Middle frontal gyrus (tissue), 1 donor: ENCODE results near the gene REEP6.
"Not testable (repeated sequence)": the region's sequence is repeated elsewhere in the genome, so short reads cannot be mapped to it uniquely, and the experiment has no call there.

Experiments
- DNase-seq: peaks from one replicate; pipeline ENCODE4 v3.0.0-alpha.2; 2015; ENCODE audit warnings: low spot score; ENCODE audit errors: extremely low spot score

Gene REEP6

GRCh38 chr19:1489463-1490310 lies 1.3 kb upstream of the REEP6 start:
- DNase-seq, result no peak

GRCh38 chr19:1490311-1491113 lies 469 bp upstream of the REEP6 start, which contains the start of gene PCSK4:
Gene PCSK4 (minus strand): TSS chr19:1490350. CDS start chr19:1490346, 4 bp downstream.
- DNase-seq, result peak; percentile 94

GRCh38 chr19:1491849-1492170 lies 829 bp downstream of the REEP6 start:
- DNase-seq, result no peak

- DNase-seq, result no peak
These were observed 1.6 kb downstream of the REEP6 start for GRCh38 chr19:1492474-1493006.

- DNase-seq, result no peak
These were observed 3.3 kb downstream of the REEP6 start for GRCh38 chr19:1494115-1494815.

GRCh38 chr19:1495051-1495798 lies 4.2 kb downstream of the REEP6 start:
- no peak for DNase-seq

GRCh38 chr19:1495799-1496713 lies 5.1 kb downstream of the REEP6 start:
- DNase-seq, result no peak

- no peak for DNase-seq
These were observed 6.0 kb downstream of the REEP6 start for GRCh38 chr19:1496714-1497577.

- DNase-seq, result no peak
These were observed 6.7 kb downstream of the REEP6 start for GRCh38 chr19:1497578-1498235.

GRCh38 chr19:1499231-1499630 lies 8.2 kb downstream of the REEP6 start:
- DNase-seq, result not testable (repeated sequence)

- DNase-seq, result no peak
These were observed 10.2 kb downstream of the REEP6 start for GRCh38 chr19:1501200-1501595.

- DNase-seq, result no peak
These were observed 11.6 kb downstream of the REEP6 start for GRCh38 chr19:1502433-1503088.

GRCh38 chr19:1503089-1503924 lies 12.3 kb downstream of the REEP6 start:
- no peak for DNase-seq

GRCh38 chr19:1503925-1504773 lies 13.2 kb downstream of the REEP6 start:
- no peak for DNase-seq

- DNase-seq, result no peak
These were observed 14.0 kb downstream of the REEP6 start for GRCh38 chr19:1505012-1505411.
